RWPE2 (cell line): Measurements from ENCODE around the gene PLCG1.

ENCODE experiments used
- ATAC-seq: fragments of 200-7000 bp; cut with Tn5 transposase; 3 replicates; pipeline ENCODE4 v1.9.1; 2021; ENCODE audit warnings: low read depth
- DNase-seq: peaks from one replicate; pipeline ENCODE4 v3.0.0-alpha.2; 2020; ENCODE audit warnings: low spot score
- H3K27ac ChIP-seq: fragments of 450-650 bp; 2 replicates; pipeline ENCODE4 v1.5.1; 2017; ENCODE audit warnings: mild to moderate bottlenecking; ENCODE audit not compliant: poor library complexity, severe bottlenecking
- H3K27me3 ChIP-seq: fragments of 250-450 bp; sonication (Bioruptor Pico); 2 replicates; pipeline ENCODE4 v1.5.1; 2021; ENCODE audit warnings: mild to moderate bottlenecking, moderate library complexity; ENCODE audit not compliant: insufficient read depth, poor library complexity, severe bottlenecking
- H3K36me3 ChIP-seq: fragments of 250-450 bp; sonication (Bioruptor Pico); 2 replicates; pipeline ENCODE4 v1.5.1; 2020; ENCODE audit warnings: low read depth, mild to moderate bottlenecking, moderate library complexity
- H3K4me1 ChIP-seq: fragments of 250-450 bp; sonication (Bioruptor Pico); 2 replicates; pipeline ENCODE4 v1.5.1; 2021; ENCODE audit warnings: mild to moderate bottlenecking, moderate library complexity; ENCODE audit not compliant: insufficient read depth, poor library complexity, severe bottlenecking
- H3K4me3 ChIP-seq: fragments of 250-450 bp; sonication (Bioruptor Pico); 2 replicates; pipeline ENCODE4 v1.5.1; 2021; ENCODE audit warnings: mild to moderate bottlenecking, moderate library complexity; ENCODE audit not compliant: severe bottlenecking
- H3K9me3 ChIP-seq: fragments of 250-450 bp; sonication (Bioruptor Pico); 2 replicates; pipeline ENCODE4 v1.5.1; 2021; ENCODE audit warnings: mild to moderate bottlenecking, moderate library complexity; ENCODE audit not compliant: severe bottlenecking
- CTCF ChIP-seq: fragments of 450-650 bp; IDR thresholded peaks from one replicate; pipeline ENCODE4 v1.5.1; 2017; ENCODE audit warnings: mild to moderate bottlenecking, moderate library complexity; ENCODE audit not compliant: poor library complexity, severe bottlenecking

The PLCG1 gene

GRCh38 chr20:41174782-41175181 is 37.4 kb downstream of the PLCG1 start:
- ATAC-seq = no peak
- Histone ChIP-seq H3K4me1 (peaks cover 19% of the 10 kb centered on the region), H3K4me3 (no peak overlapping the region), H3K9me3 (no peaks in the 10 kb centered on the region), H3K36me3 (peaks cover 81% of the 10 kb centered on the region), H3K27me3 (no peaks in the 10 kb centered on the region), H3K27ac (peak overlapping the region; percentile 81)
- peak; percentile 51 for DNase-seq
- TF ChIP-seq CTCF = no peak

GRCh38 chr20:41175201-41175651 is 37.9 kb downstream of the PLCG1 start:
- Histone ChIP-seq H3K36me3 (peaks cover 77% of the 10 kb centered on the region), H3K4me3 (no peak overlapping the region), H3K27me3 (no peaks in the 10 kb centered on the region), H3K9me3 (no peaks in the 10 kb centered on the region), H3K4me1 (peaks cover 19% of the 10 kb centered on the region), H3K27ac (peak overlapping the region; percentile 81)
- no peak for TF ChIP-seq CTCF
- DNase-seq (peak; percentile 64), ATAC-seq (no peak)

- Histone ChIP-seq H3K27me3 (no peaks in the 10 kb centered on the region), H3K9me3 (no peaks in the 10 kb centered on the region), H3K36me3 (peaks cover 71% of the 10 kb centered on the region), H3K27ac (peak overlapping the region; percentile 81), H3K4me3 (no peak overlapping the region), H3K4me1 (peaks cover 19% of the 10 kb centered on the region)
- ATAC-seq (no peak), DNase-seq (peak; percentile 61)
- TF ChIP-seq CTCF = no peak
Observed at GRCh38 chr20:41175727-41176330, 38.5 kb downstream of the PLCG1 start.

GRCh38 chr20:41176711-41177552 is 39.6 kb downstream of the PLCG1 start:
- DNase-seq = peak; percentile 54
- peak overlapping the region; percentile 81 for H3K27ac ChIP-seq

More at GRCh38 chr20:41176711-41177552, 39.6 kb downstream of the PLCG1 start:
- Histone ChIP-seq H3K9me3 (no peaks in the 10 kb centered on the region), H3K36me3 (peaks cover 63% of the 10 kb centered on the region), H3K4me1 (peaks cover 19% of the 10 kb centered on the region), H3K27me3 (no peaks in the 10 kb centered on the region), H3K4me3 (no peak overlapping the region)
- no peak for ATAC-seq
- no peak for TF ChIP-seq CTCF
